ENCODE results near the gene RPAP3.

Gene RPAP3

GRCh38 chr12:47748899-47749298 lies 43.1 kb upstream of the RPAP3 start:
- H3K36me3 ChIP-seq: peaks cover 9% of the 10 kb centered on the region
- TF ChIP-seq CTCF (IDR thresholded peaks at IDR 0.05): no peak

GRCh38 chr12:47748507-47748828 lies 42.6 kb upstream of the RPAP3 start:
- H3K36me3 ChIP-seq: peaks cover 9% of the 10 kb centered on the region
- TF ChIP-seq CTCF (IDR thresholded peaks at IDR 0.05): no peak
- no peaks in the 10 kb centered on the region for H3K27me3 ChIP-seq
- no peak overlapping the region for H3K27ac ChIP-seq
- H3K4me1 ChIP-seq (ENCODE audit: control insufficient read depth in 1 of 2, insufficient read depth in 1 of 2, low read depth in 1 of 2, low read length in 1 of 2): peaks cover 5 to 7% of the 10 kb centered on the region in 2 experiments
- no peaks in the 10 kb centered on the region for H3K9me3 ChIP-seq
- H3K4me3 ChIP-seq (ENCODE audit: low read depth in 1 of 2, low read length in 1 of 2): no peak overlapping the region

More at GRCh38 chr12:47748899-47749298, 43.1 kb upstream of the RPAP3 start:
- H3K4me1 ChIP-seq (ENCODE audit: control insufficient read depth in 1 of 2, insufficient read depth in 1 of 2, low read depth in 1 of 2, low read length in 1 of 2): peaks cover 9 to 10% of the 10 kb centered on the region in 2 experiments
- H3K27ac ChIP-seq: no peak overlapping the region
- no peak overlapping the region for H3K4me3 ChIP-seq (ENCODE audit: low read depth in 1 of 2, low read length in 1 of 2)
- H3K27me3 ChIP-seq: no peaks in the 10 kb centered on the region
- no peaks in the 10 kb centered on the region for H3K9me3 ChIP-seq

- Histone ChIP-seq H3K4me3 (ENCODE audit: low read depth in 1 of 2, low read length in 1 of 2) (no peak overlapping the region), H3K27me3 (no peaks in the 10 kb centered on the region), H3K9me3 (no peaks in the 10 kb centered on the region), H3K27ac (no peak overlapping the region), H3K4me1 (ENCODE audit: control insufficient read depth in 1 of 2, insufficient read depth in 1 of 2, low read depth in 1 of 2, low read length in 1 of 2) (peaks cover 0 to 1% of the 10 kb centered on the region in 2 experiments), H3K36me3 (peaks cover 9% of the 10 kb centered on the region)
- TF ChIP-seq CTCF (IDR thresholded peaks at IDR 0.05): no peak
These were observed 42.0 kb upstream of the RPAP3 start for GRCh38 chr12:47747596-47748506.

GRCh38 chr12:47747126-47747525 lies 41.3 kb upstream of the RPAP3 start:
- no peak overlapping the region for H3K4me3 ChIP-seq (ENCODE audit: low read depth in 1 of 2, low read length in 1 of 2)
- H3K4me1 ChIP-seq (ENCODE audit: control insufficient read depth in 1 of 2, insufficient read depth in 1 of 2, low read depth in 1 of 2, low read length in 1 of 2): no peaks in the 10 kb centered on the region
- no peak overlapping the region for H3K27ac ChIP-seq
- no peaks in the 10 kb centered on the region for H3K9me3 ChIP-seq
- H3K27me3 ChIP-seq: no peaks in the 10 kb centered on the region
- peaks cover 9% of the 10 kb centered on the region for H3K36me3 ChIP-seq
- no peak for TF ChIP-seq CTCF (IDR thresholded peaks at IDR 0.05)

GRCh38 chr12:47746523-47746922 lies 40.7 kb upstream of the RPAP3 start:
- no peaks in the 10 kb centered on the region for H3K9me3 ChIP-seq
- no peaks in the 10 kb centered on the region for H3K27me3 ChIP-seq
- H3K4me1 ChIP-seq (ENCODE audit: control insufficient read depth in 1 of 2, insufficient read depth in 1 of 2, low read depth in 1 of 2, low read length in 1 of 2): no peaks in the 10 kb centered on the region
- no peak overlapping the region for H3K4me3 ChIP-seq (ENCODE audit: low read depth in 1 of 2, low read length in 1 of 2)
- peaks cover 9% of the 10 kb centered on the region for H3K36me3 ChIP-seq
- no peak overlapping the region for H3K27ac ChIP-seq
- TF ChIP-seq CTCF (IDR thresholded peaks at IDR 0.05): no peak

Data from neutrophil (primary cell).